Measurements from ENCODE around the gene DHX40.
"Not testable (repeated sequence)": the region's sequence is repeated elsewhere in the genome, so short reads cannot be mapped to it uniquely, and the experiment has no call there.

DHX40 gene

DNA sequence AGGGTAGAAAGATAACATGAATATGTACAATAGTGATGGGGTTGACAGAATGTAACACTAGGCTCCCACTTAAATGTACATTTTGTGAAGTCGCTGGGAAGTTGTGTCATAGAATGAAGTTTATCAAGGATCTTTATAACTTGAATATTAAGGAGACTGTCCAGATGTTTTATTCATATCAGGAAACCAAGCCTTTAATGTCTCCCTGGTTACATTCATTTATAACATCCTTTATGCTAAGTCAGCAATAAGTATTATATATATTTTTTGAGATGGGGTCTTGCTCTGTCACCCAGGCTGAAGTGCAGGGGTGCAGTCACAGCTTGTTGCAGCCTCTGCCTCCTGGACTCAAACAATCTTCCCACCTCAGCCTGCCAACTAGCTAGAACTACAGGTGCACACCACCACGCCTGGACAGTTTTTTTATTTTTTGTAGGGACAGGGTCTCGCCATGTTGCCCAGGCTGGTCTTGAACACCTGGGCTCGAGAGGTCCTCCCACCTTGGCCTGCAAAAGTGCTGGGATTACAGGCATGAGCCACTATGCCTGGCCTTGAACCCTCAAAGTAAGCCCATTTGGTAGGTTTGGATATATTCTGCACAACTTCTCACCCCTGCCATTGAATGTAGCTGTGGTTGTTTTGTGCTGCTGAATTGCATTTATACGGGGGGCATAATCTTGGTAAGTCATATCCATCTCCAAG lies 68.4 kb downstream of the DHX40 start:
- DNase-seq = no peak

DNA sequence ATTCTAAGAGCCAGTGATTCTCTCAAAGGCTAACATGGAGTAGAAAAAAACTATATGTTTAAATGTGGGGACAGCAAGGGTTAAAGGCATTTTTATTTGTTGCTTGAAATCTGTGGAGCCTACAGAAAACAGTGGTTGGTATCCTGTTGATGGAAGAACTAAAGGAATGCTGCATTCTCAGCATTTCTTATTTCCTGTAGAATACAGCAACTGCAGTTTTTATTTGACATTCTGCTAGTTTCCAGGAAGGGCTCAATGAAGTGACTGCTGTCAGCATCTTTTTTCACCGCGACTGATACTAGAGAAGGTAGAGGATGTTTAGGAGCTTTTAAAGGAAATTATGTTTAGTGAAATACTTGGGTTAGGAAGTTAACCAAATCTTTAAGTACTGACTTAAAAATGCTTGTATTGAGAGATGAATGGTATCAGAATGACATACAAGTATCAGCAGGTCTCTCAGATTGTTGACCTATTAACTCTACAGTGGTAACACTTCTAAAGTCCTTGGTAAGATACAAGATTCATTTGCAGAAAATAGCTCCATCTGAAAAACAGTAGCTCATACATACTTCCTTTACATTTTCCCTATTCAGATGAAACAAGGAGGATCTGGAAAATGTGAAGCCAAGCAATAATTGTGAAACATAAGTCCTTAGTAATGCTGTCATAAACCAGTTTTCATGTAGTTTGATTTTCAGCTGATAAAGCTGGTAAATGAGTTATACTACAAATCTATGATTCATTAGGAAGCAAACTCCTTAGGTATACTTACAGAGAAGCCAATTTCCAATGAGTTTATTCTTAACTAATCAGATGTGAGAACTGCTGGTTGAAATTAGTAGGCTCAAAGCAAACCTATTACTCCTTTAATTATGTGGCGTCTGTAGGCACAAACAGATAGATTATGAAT lies 69.5 kb downstream of the DHX40 start:
- no peak for DNase-seq

GRCh38 chr17:59637611-59638310 lies 72.4 kb downstream of the DHX40 start:
- DNase-seq = no peak

GRCh38 chr17:59638553-59638952 lies 73.1 kb downstream of the DHX40 start:
- DNase-seq = no peak

DNA sequence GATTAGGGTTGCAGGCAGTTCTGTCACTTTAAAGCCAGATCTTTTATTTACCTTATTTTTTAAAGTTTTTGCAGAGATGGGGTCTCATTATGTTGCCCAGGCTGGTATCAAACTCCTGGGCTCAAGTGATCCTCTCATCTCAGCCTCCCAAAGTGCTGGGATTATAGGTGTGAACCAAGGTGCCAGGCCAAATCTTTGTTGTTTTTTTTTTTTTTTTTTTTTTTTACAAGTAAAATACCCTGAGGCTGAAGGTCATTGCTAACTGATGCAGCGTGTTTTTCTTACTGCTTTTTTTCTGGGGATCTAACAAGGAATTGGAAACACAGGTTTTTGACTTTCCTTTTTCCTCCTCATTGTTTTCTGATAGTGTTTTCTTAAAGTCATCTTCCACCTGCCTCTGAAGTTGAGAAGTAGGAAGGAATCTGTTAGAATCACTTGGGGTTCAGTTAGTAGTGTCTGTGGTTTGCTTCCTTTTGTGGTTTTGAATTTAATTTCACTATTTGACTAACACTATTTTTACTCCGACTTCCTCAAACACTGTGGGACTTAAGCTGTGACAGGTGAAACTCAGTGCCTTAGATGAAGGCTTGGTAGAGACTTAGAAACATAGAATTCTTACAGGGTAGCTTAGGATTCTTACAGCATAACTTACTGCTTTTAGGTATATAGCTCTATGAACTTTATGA lies 76.5 kb downstream of the DHX40 start:
- DNase-seq = no peak

GRCh38 chr17:59642565-59642964 lies 77.2 kb downstream of the DHX40 start:
- no peak for DNase-seq

DNA sequence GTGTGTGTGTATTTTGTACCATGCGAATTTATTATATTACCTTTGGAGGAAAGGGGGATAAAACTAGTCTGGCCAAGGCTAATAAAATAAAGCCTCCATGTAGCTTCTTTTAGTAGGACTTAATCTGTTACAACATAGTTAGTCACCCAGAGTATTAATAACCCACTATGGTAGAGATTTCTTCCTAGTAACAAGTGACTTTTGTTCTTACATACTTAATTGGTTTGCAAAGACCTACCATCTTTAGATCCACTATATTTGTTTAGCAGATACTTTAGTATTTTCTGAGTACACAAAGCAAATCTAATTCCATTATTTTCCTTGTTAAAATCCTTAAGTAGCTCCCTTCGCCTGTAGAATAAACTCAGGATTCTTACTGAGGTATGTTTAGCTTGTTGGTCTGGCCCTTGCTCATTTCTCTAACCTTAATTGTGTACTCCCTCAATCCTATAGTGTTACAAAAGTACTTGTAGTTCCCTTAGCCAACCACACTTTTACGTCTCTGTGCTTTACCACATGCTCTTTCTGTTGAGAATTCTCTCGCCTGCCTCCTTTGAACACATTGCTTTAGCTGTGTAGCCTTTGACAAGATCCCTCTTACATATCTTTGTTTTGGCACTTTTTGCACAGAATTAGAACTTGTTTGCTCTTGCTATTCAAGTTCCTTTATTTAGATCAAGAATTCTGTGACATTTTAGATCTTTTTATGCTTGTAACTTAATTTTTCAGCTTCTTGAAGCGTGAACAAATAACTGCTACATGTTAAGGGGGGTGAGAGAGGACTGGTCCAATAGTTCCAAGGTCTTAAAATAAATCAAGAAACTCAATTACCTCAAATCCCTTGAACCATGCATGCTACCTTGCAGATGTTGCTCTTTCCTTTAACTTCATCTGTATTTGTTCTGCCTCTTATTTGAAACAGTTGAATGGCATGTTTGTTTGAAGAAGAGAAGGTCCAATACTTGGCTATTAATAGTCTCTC lies 78.0 kb downstream of the DHX40 start:
- no peak for DNase-seq

- no peak for DNase-seq
These were observed 81.9 kb downstream of the DHX40 start for GRCh38 chr17:59647288-59647687.

DNA sequence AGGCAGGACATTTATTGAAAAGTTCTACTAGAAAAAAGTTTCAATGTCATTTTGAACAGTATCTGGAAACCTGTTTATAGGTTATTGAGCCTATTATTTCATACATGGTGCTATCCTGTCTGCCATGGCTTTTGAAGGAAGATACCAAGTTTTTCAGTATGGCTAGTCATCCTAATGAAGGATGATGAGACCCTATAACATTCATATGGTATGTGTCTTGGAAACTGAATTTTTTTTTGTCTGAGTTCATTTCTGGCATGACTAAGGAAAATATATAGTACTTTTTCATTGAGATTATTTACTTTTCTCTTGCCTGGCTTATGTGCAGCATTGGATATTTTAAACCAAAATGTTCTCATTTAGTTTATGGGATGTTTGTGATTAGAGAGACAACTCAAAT lies 84.5 kb downstream of the DHX40 start:
- no peak for DNase-seq

DNA sequence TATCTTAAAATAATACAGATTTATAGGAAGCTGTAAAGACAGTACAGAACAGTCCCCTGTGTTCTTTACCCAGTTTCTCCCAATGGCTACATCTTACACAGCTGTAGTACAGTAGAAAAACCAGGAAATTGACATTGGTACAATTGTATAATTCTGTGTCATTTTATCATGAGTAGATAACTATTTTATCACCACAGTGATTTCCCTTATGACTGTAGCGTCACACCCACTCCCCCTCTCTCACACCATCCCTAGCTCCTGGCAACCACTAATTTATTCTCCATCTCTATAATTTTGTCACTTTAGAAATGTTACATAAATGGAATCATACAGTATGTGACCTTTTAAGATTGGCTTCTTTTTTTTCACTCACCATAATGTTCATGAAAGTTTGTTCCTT lies 85.2 kb downstream of the DHX40 start:
- DNase-seq = no peak

DNA sequence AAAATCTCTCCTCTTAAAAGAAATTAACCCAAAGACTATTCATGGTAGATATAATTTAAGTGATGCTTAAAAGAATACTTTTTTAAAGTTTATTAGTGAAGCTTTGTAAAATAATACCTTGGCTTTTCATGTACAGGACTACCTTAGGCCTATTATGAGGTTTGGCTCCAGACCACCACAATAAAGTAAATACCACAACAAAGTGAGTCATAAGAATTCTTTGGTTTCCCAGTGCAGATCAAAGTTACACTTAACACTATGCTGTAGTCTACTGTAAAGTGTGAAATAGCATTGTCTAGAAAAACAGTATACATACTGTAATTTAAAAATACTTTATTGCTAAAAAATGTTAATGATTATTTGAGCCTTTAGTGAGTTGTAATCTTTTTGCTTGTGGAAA lies 85.9 kb downstream of the DHX40 start:
- no peak for DNase-seq

DNA sequence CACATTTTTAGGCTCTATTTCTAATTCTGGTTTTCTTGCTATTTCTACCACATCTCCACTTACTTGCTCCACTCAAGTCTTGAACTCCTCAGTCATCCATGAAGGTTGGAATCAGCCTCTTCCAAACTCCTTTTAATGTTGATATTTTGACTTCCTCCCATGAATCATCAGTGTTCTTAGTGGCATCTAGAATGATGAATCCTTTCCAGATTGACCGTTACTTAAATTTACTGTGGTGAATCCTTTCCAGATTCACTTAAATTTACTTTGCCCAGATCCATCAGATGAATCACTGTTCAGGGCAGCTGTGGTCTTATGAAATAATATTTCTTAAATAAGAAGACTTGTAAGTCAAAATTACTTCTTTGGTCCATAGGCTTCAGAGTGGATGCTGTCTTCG lies 86.7 kb downstream of the DHX40 start:
- DNase-seq = no peak

DNA sequence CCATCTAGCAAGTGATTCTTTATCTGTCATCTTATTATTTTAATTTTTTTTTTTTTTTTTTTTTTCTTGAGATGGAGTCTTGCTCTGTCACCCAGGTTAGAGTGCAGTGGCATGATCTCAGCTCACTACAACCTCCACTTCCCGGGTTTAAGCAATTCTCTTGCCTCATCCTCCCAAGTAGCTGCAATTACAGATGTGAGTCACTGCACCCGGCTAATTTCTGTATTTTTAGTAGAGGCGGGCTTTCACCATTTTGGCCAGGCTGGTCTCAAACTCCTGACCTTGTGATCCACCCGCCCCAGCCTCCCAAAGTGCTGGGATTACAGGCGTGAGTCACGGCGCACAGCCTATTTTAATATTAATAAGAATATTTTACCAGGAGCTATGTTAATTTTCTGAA lies 91.2 kb downstream of the DHX40 start:
- DNase-seq = not testable (repeated sequence)
